HG03097 (cell line): ENCODE results near the gene RP9.

ENCODE experiments used
- ATAC-seq: cut with Tn5 transposase; IDR thresholded peaks from one replicate; pipeline ENCODE4 v1.9.1; 2021; ENCODE audit not compliant: unreplicated experiment, low FRiP score

The RP9 gene

DNA sequence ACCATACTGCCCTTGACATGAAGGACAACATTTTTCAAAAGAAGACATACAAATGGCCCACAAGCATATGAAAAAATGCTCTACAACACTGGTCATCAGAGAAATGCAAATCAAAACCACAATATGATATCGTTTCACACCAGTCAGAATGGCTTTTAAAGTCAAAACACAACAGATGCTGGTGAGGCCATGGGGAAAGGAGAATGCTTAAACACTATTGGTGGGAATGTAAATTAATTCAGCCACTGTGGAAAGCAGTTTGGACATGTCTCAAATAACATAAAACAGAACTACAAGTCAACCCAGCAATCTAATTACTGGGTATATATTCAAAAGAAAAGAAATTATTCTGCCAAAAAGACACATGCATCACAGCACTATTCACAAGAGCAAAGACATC lies 42.4 kb downstream of the RP9 start:
- no peak for ATAC-seq

DNA sequence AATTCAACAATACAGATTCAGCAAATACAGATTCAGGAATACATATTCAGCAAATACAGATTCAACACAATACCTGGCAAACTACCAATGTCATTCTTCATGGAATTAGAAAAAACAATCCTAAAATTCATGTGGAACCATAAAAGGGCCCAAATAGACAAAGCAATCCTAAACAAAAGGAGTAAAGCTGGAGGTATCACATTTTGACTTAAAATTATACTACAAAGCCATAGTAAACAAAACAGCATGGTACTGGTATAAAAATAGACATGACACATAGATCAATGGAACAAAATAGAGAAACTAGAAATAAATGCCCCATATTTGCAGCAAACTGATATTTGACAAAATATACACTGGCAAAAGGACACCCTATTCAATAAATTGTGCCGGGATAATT lies 43.2 kb downstream of the RP9 start:
- ATAC-seq = no peak

DNA sequence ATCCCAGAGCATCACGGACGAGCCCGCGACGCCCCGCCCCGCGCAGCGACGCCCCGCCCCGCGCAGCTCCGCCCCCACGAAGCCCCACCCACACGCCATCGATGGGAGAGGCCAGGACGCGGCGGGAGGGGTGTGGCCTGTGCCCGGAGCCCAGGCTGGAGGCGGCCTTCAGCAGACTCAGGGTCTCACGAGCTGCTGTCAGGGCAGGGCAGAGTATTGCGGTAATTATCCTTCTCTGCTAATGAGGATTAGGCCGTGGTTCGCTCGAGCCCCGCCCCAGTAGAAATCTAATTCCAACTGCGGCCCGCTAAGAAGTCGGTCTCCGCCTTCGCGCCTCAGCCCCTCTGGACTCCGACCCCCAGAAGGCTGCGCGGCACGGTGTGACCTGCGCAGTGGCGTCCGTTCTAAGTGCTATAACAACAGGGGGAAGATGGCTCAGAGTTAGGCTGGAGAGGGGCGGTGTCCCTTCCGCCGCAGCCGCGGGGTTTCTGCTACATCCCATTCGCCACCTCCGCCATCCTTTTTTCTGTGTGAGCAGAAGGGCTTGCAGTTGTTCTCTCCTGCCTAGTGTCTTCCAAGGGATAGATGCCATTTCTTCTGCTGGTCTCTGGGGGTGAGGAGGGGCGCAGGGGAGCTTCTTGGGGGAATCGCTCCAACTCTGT lies 46.3 kb downstream of the RP9 start:
- peak; percentile 97 for ATAC-seq

DNA sequence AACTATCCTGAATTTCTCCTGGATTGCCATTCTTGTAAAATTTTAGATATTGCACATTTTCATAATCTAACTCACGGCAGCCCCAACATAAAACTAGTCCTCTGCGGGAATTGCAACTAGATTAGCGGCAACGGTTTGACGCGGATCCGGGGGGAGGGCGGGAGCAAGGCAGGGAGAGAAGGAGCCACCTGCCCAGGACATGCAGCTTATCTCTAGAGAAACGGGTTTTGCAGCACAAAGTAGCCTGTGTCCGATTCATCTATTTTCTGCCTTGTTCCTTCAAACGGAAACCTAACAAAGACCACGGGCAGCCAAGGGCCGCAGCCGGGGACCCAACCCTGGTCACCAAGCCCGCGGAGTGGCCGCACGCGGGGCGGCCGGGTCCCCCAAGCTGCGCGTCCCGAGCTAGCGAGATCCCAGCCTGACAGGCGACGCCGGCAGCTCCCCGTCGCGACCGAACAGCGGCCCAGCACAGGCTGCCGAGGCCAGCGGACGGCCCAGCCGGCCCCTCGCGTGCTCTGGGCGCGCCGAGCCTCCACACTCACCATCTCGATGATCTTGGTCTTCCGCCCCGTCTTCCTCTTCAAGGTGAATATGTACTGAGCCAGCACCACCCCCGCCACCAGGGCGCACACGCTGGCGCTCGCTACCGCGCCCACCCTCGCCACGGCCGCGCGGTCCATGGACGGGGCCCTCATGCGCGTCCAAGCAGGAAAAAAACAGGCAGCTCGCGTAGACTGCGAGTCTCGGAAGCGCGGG lies 47.0 kb downstream of the RP9 start, which contains the start of gene NT5C3A:
Gene NT5C3A, minus strand, starts transcription at position 754 of the 759 bp plus-strand sequence. Its CDS starts 71 bp downstream, at position 683.
- peak; percentile 35 for ATAC-seq

DNA sequence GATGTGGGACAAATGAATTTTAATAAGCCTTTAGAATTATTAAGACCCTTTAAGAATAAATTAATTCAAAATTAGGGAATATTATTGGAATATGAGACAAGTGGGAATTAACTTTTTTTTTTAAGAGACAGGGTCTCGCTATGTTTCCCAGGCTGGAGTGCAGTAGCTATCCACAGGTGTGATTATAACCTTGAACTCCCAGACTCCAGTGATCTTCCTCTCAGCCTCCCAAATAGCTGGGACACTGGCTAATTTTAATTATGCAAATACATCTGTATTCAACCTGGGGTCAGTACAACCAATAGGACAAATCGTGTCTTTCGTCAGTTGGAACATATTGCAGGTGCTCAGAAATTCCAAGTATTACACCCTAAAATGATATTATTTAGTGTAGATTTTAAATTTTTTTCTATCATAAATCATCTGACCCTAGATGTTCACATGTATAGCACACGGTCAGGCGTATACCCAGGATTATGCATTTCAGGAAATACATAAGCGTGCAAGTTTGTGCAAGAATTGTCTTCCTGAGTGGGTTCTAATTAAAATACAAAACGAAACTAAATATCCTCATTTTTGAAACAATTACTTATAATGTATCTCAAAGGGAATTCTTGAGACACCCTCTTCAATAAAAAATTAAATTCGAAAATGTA lies 47.8 kb downstream of the RP9 start:
- no peak for ATAC-seq

DNA sequence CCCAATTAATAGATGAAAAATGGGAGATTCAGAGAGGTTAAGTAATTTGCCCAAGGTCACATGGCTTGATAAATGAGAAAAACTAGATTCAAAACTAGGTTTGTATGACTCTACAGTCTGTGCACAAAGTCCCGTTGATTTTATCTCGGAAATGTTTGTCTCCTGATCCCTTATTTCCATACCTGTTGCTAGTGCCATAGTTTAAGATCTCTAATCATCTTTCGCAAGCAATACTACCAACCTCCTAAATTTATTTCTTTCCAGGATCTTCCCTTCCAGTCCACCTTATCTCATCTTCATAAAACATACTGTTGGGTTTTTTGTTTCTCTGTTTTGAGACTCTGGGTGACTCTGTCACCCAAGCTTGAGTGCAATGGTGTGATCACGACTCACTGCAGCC lies 49.6 kb downstream of the RP9 start:
- ATAC-seq = no peak

DNA sequence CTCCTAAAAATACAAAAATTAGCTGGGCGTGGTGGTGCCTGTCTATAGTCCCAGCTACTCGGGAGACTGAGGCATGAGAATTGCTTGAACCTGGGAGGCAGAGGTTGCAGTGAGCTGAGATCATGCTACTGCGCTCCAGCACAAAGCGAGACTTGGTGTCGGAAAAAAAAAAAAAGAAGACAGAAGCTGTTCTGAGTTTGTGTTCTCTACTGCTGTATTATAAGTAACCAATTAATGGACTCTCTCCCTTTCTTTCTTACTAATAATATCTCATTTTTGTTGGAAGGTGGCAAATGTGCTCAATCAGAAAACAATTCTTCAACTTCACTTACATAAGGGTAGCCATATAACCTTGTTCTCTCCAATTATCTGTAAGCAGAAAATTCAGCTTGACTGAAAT lies 54.0 kb downstream of the RP9 start:
- ATAC-seq = no peak

DNA sequence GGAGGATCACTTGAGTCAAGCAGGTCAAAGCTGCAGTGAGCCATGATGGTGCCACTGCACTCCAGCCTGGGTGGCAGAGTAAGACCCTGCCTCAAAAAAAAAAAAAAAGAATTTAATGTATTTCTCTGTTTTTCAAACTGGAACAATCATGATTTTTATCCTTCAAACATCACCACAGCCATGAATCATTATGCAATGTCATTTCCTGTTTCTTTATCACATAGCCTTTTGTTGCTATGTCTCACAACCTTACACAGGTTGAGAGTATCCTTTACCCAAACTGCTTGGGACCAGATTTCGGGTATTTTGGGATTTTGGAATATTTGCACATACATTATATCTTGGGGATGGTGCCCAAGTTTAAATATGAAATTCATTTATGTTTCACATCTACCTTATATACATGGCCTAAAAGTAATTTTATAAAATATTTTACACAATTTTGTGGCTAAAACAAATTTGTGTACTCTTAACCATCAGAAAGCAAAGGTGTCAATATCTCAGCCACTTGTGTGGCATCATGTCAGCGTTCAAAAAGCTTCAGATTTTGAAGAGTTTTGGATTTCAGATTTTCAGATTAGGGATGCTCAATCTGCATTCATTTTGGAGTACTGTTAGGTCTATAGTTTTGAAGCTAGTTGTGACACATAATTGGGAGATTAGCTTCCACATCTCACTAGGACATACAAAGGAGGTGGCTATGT lies 54.8 kb downstream of the RP9 start:
- no peak for ATAC-seq

DNA sequence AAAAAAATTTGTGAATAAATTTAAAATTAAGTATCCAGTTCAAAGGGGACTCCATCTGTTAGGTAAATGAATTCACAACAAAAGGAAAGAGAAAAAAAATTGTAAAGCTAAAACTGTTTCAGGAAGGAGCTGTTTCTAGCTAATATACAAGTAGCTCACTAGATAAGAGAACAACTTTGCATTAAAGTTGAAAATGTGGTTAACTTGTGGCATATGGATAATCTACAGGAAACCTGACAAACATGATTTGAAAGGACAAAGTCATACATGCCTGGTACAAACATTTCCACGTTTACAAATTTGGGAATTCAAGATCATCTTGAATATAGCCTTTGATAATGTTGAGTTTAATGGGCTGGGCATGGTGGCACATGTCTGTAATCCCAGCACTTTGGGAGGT lies 55.5 kb downstream of the RP9 start:
- no peak for ATAC-seq

DNA sequence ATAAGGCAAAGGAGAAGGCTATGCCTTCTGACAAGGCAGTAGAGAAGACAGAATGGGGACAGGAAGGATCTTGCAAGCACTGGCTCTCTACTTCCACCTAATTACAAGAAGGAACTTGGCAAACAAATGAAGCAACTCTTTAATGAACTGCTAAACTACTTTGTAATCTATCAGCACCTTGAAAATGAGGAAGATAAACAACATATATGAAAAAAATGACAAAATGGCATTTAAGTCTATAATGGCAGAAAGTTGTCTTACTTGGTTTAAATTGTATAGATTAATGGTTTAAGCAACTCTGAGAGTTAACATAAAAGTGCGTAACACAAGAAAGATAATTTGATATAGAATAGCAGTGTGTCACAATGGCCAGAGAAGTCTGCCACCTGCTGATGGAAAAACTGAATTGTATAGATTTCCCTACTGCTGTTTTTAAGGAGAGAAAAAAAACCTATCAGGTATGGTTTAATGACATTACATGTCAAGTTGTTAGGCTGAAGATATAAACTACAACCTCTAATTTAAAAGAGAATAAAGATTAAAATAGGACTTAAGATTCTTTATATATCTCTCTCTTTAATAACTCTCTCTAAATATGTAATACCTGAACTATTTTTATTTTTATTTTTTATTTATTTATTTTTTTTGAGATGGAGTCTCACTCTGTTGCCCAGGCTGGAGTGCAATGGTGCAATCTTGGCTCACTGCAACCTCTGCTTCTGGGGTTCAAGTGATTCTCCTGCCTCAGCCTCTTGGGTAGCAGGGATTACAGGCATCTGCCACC lies 58.5 kb downstream of the RP9 start:
- ATAC-seq = no peak

DNA sequence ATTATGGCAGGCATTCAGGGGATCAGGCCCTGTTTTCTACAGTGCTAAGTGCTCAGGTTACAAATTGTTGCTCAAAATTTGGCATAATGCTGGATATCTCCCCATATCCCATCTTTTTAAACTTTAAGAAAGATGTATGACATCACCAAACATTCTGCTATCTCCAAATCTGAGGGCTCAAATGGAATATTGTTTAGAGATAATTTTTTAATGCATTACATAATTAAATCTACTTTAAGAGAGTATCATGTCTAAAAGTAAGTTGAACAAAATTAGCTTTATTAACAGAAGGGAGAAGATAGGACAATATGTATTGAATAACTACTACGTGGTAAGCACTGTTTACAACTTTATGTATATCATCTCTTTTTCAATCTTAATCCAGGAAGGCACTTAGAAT lies 60.5 kb downstream of the RP9 start:
- no peak for ATAC-seq

DNA sequence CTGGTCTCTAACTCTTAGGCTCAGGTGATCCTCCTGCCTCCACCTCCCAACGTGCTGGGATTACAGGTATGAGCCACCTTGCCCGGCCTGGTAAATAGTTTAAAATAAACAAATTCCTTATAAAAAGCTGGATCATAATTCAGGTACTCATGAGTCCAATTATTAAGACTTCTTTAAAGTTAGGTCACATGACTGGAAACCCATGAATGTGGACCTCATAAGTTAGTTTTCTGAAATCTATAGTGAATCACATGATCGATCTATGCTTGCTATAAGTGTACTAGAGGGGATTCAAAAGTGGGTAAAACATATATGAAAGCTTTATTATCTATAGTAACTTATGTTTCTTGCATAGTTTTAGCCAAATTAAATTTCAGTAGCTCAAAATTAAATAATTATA lies 60.9 kb downstream of the RP9 start:
- no peak for ATAC-seq

DNA sequence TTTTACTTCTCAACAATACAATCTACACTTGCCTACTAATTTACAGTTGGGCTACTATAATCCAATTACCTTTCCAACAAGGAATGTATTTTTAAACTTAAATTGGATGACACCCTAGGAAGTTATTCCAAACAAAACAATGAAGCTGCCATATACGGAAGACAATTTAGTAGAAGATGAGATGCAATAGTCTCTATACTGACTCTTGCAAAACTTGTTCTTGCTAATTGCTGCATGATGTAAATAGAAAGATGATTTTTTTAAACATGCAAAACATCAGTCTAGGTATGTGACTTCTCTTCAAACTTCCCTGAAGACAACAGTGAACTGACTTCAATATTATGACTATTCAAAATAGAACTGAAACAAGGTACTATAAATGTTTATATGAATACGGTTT lies 64.2 kb downstream of the RP9 start:
- no peak for ATAC-seq
